HCT116 (cell line): Measurements from ENCODE around the gene CHCHD3. TPM values are rescaled to one million over a fixed set of nuclear protein-coding genes. Genes with fewer than 3 reads are reported as not detected.

Experiments
- ATAC-seq: fragments of 200-7000 bp; cut with Tn5 transposase; 2 replicates; pipeline ENCODE4 v1.9.1; 2020; ENCODE audit warnings: mild to moderate bottlenecking, moderate library complexity
- BruUV-seq: library from RNA; stranded (reverse); fragments of 400-500 nt; replicated peaks from 2 replicates; lab custom pipeline; 2021; lab: Mats Ljungman, UMichigan
- CTCF ChIA-PET: fragments of 300-600 bp; sonication (Branson Sonifier 250); formaldehyde crosslinking; loops from one replicate; lab custom pipeline; 2021; ENCODE audit warnings: antibody characterized with exemption; lab: Charles Lee
- POLR2A ChIA-PET: fragments of 300-600, 350-600 bp; sonication (Branson Sonifier 250); formaldehyde crosslinking; loops from one replicate; lab custom pipeline; 2021; ENCODE audit warnings: antibody characterized with exemption; lab: Charles Lee
- RAD21 ChIA-PET, 2 experiments: fragments of 300-600 bp; sonication (Branson Sonifier 250); formaldehyde crosslinking; loops; one replicate each; lab custom pipeline; 2023; ENCODE audit warnings: low total read pairs in 2 of 2; ENCODE audit not compliant: uncharacterized antibody in 2 of 2, unreplicated experiment in 2 of 2, low non-redundant PET in 1 of 2; lab: Charles Lee
- DNase-seq: peaks from one replicate; pipeline ENCODE4 v3.0.0-alpha.2; 2010; ENCODE audit warnings: low read depth, low spot score
- H2AFZ ChIP-seq: fragments of 200-600 bp; shearing (Covaris generic), sonication (generic); 2 replicates; pipeline ENCODE4 v1.6.1; 2017; ENCODE audit warnings: low read depth, mixed run types, mixed read lengths, antibody characterized with exemption, low read length; ENCODE audit not compliant: poor library complexity, severe bottlenecking
- H3K27ac ChIP-seq: 2 replicates; pipeline ENCODE4 v1.5.1; 2012; ENCODE audit warnings: low read depth, low read length
- H3K27me3 ChIP-seq: fragments of 200-600 bp; sonication (generic); 2 replicates; pipeline ENCODE4 v1.6.1; 2016; ENCODE audit warnings: mixed run types, low read length, mixed read lengths; ENCODE audit not compliant: insufficient read depth
- H3K36me3 ChIP-seq, 2 experiments: fragments of 200-500 bp in 1 of 2; fragments of 200-600 bp in 1 of 2; sonication (Bioruptor generic) in 1 of 2; sonication (generic) in 1 of 2; 2 replicates each; pipeline versions ENCODE4 v1.5.1 to v1.6.1; 2014 to 2016; ENCODE audit warnings: low read length in 2 of 2, inconsistent platforms in 1 of 2, mixed read lengths in 1 of 2, mixed run types in 1 of 2; ENCODE audit not compliant: insufficient read depth in 2 of 2, control insufficient read depth in 1 of 2
- H3K4me1 ChIP-seq, 2 experiments: fragments of 200-600 bp in 1 of 2; sonication (generic) in 1 of 2; 2 replicates each; pipeline versions ENCODE4 v1.5.1 to v1.6.1; 2012 to 2017; ENCODE audit warnings: low read length in 2 of 2, inconsistent platforms in 1 of 2, mild to moderate bottlenecking in 1 of 2, mixed read lengths in 1 of 2, mixed run types in 1 of 2, moderate library complexity in 1 of 2; ENCODE audit not compliant: insufficient read depth in 2 of 2, control insufficient read depth in 1 of 2
- H3K4me2 ChIP-seq: fragments of 200-600 bp; sonication (generic); 2 replicates; pipeline ENCODE4 v1.6.1; 2017; ENCODE audit warnings: mixed run types, low read length, mixed read lengths
- H3K4me3 ChIP-seq, 2 experiments: fragments of 200-600 bp in 1 of 2; sonication (generic) in 1 of 2; replicated peaks in 1 of 2; 2 replicates each; pipeline ENCODE4 v1.5.1; 2011 to 2016; ENCODE audit warnings: low read length in 2 of 2, control low read depth in 1 of 2, low read depth in 1 of 2, mild to moderate bottlenecking in 1 of 2, mixed read lengths in 1 of 2, mixed run types in 1 of 2
- H3K79me2 ChIP-seq: fragments of 200-600 bp; sonication (generic); 2 replicates; pipeline ENCODE4 v1.6.1; 2017; ENCODE audit warnings: mild to moderate bottlenecking, mixed run types, low read length, moderate library complexity, mixed read lengths; ENCODE audit not compliant: insufficient read depth
- H3K9ac ChIP-seq: fragments of 200-600 bp; sonication (generic); 2 replicates; pipeline ENCODE4 v1.6.1; 2016; ENCODE audit warnings: low read length, mixed read lengths
- H3K9me2 ChIP-seq: fragments of 200-600 bp; sonication (generic), shearing (Covaris generic); 2 replicates; pipeline ENCODE4 v1.6.1; 2017; ENCODE audit warnings: mixed run types, mild to moderate bottlenecking, moderate library complexity; ENCODE audit not compliant: insufficient read depth
- H3K9me3 ChIP-seq, 2 experiments: fragments of 200-500 bp in 1 of 2; fragments of 200-600 bp in 1 of 2; sonication (Bioruptor generic) in 1 of 2; sonication (generic) in 1 of 2; 2 replicates each; pipeline ENCODE4 v1.6.1; 2014 to 2017; ENCODE audit warnings: low read length in 2 of 2, mixed read lengths in 2 of 2, inconsistent platforms in 1 of 2, low read depth in 1 of 2, mild to moderate bottlenecking in 1 of 2, mixed run types in 1 of 2, moderate library complexity in 1 of 2; ENCODE audit not compliant: control insufficient read depth in 1 of 2, insufficient read depth in 1 of 2
- H4K20me1 ChIP-seq: fragments of 200-600 bp; sonication (generic), shearing (Covaris generic); 2 replicates; pipeline ENCODE4 v1.6.1; 2017; ENCODE audit warnings: mixed run types, mild to moderate bottlenecking, moderate library complexity; ENCODE audit not compliant: insufficient read depth
- ATF3 ChIP-seq: IDR thresholded peaks from 2 replicates; pipeline ENCODE4 v1.6.1; 2012
- CBX3 ChIP-seq: IDR thresholded peaks from 2 replicates; pipeline ENCODE4 v1.6.1; 2012; ENCODE audit warnings: low read depth
- EZH2 ChIP-seq: fragments of 200-600 bp; sonication (generic); IDR thresholded peaks from 2 replicates; pipeline ENCODE4 v1.6.1; 2017; ENCODE audit warnings: antibody characterized with exemption, mixed run types
- FOSL1 ChIP-seq: IDR thresholded peaks from 2 replicates; pipeline ENCODE4 v1.6.1; 2012; ENCODE audit warnings: low read depth
- JUND ChIP-seq: IDR thresholded peaks from 2 replicates; pipeline ENCODE4 v1.6.1; 2012
- MAX ChIP-seq: IDR thresholded peaks from 2 replicates; pipeline ENCODE4 v1.6.1; 2012
- SP1 ChIP-seq: IDR thresholded peaks from 2 replicates; pipeline ENCODE4 v1.6.1; 2012; ENCODE audit warnings: low read depth
- SRF ChIP-seq: IDR thresholded peaks from 2 replicates; pipeline ENCODE4 v1.6.1; 2012; ENCODE audit warnings: low read depth
- YY1 ChIP-seq: IDR thresholded peaks from 2 replicates; pipeline ENCODE4 v1.6.1; 2011; ENCODE audit warnings: low read length, low read depth, moderate library complexity, mild to moderate bottlenecking; ENCODE audit not compliant: insufficient replicate concordance; ENCODE audit errors: extremely low read depth
- ZFX ChIP-seq: fragments of 450-650 bp; IDR thresholded peaks from 2 replicates; pipeline ENCODE4 v1.6.1; 2017
- intact Hi-C: fragments of 100-400 bp; cut with micrococcal nuclease; formaldehyde crosslinking; loops from 2 replicates; pipeline ENCODE4 v1.10.0; 2022
- total RNA-seq: library from RNA; stranded (reverse); gene quantifications from one replicate; pipeline ENCODE4 v1.2.1, GENCODE V29; 2021; ENCODE audit not compliant: unreplicated experiment

CHCHD3 gene
- total RNA-seq, 1 experiment from 2014 or later: 73.5 TPM

GRCh38 chr7:132783824-132784223, 298.1 kb downstream of the CHCHD3 start:
- peak overlapping the region; percentile 51 for H3K4me2 ChIP-seq

GRCh38 chr7:132782777-132783640, 298.9 kb downstream of the CHCHD3 start:
- POLR2A ChIA-PET: no interaction called here
- no peaks in the 10 kb centered on the region for H4K20me1 ChIP-seq
- no peak overlapping the region for H3K9ac ChIP-seq
- H3K79me2 ChIP-seq: no peaks in the 10 kb centered on the region
- DNase-seq: no peak
- intact Hi-C loops: no loop called here
- no peak overlapping the region for H3K4me3 ChIP-seq
- no peak for TF ChIP-seq SRF
- TF ChIP-seq, all 23 proteins: peak for 0
- Histone ChIP-seq H3K27ac (no peak overlapping the region), H3K9me3 (no peaks in the 10 kb centered on the region), H3K4me2 (peak overlapping the region; percentile 51; the same call in 1 of the 2 replicates), H3K4me1 (peaks cover 3 to 20% of the 10 kb centered on the region in 2 experiments), H2AFZ (no peak overlapping the region), H3K36me3 (no peaks in the 10 kb centered on the region), H3K9me2 (no peaks in the 10 kb centered on the region), H3K27me3 (no peaks in the 10 kb centered on the region)
- ATAC-seq: no peak
- BruUV-seq: no TSS peak
- ChIA-PET RAD21 (no interaction called here), CTCF (no interaction called here)

More at GRCh38 chr7:132783824-132784223, 298.1 kb downstream of the CHCHD3 start:
- peak; percentile 41; the same call in 1 of the 2 replicates for TF ChIP-seq CBX3
- TF ChIP-seq YY1: no peak
- no peak for TF ChIP-seq ATF3
- no peak for TF ChIP-seq EZH2
- no peak for TF ChIP-seq ZFX
- TF ChIP-seq SP1: 0 out of 2 replicates have a peak, but pooled peaks have one; percentile 27
- no peak for TF ChIP-seq MAX
- peak; percentile 76 for TF ChIP-seq FOSL1
- TF ChIP-seq JUND: peak; percentile 66
- Histone ChIP-seq H3K27me3 (no peaks in the 10 kb centered on the region), H3K9me2 (no peaks in the 10 kb centered on the region), H3K27ac (peak overlapping the region; percentile 41; the same call in 1 of the 2 replicates), H4K20me1 (no peaks in the 10 kb centered on the region), H3K79me2 (no peaks in the 10 kb centered on the region), H2AFZ (no peak overlapping the region), H3K4me3 (no peak overlapping the region), H3K9me3 (no peaks in the 10 kb centered on the region), H3K4me1 (peaks cover 3 to 20% of the 10 kb centered on the region in 2 experiments), H3K9ac (no peak overlapping the region), H3K36me3 (no peaks in the 10 kb centered on the region)
- peak; percentile 91 for ATAC-seq
- RAD21 ChIA-PET: no interaction called here
- CTCF ChIA-PET: no interaction called here
- intact Hi-C loops: no loop called here
- POLR2A ChIA-PET: no interaction called here
- DNase-seq: peak; percentile 58
- no TSS peak for BruUV-seq
